ENCODE results near the gene RAB11FIP4. TPM values are rescaled to one million over a fixed set of nuclear protein-coding genes. Genes with fewer than 3 reads are reported as not detected.

RAB11FIP4 gene
- total RNA-seq, 1 experiment from 2014 or later = 2.0 TPM

- DNase-seq (ENCODE audit: low read depth) = no peak
Measured at GRCh38 chr17:31408586-31408985, 17.1 kb downstream of the RAB11FIP4 start.

- no peak for DNase-seq (ENCODE audit: low read depth)
Measured at GRCh38 chr17:31411707-31412285, 20.3 kb downstream of the RAB11FIP4 start.

GRCh38 chr17:31412511-31412910 lies 21.0 kb downstream of the RAB11FIP4 start:
- DNase-seq (ENCODE audit: low read depth) = no peak

- DNase-seq (ENCODE audit: low read depth) = no peak
Measured at GRCh38 chr17:31413081-31413799, 21.8 kb downstream of the RAB11FIP4 start.

- peak; percentile 40 for DNase-seq (ENCODE audit: low read depth)
Measured at GRCh38 chr17:31413874-31414549, 22.5 kb downstream of the RAB11FIP4 start.

GRCh38 chr17:31414550-31414918 lies 23.1 kb downstream of the RAB11FIP4 start:
- DNase-seq (ENCODE audit: low read depth) = no peak

- no peak for DNase-seq (ENCODE audit: low read depth)
Measured at GRCh38 chr17:31415004-31415454, 23.6 kb downstream of the RAB11FIP4 start.

GRCh38 chr17:31415640-31416502 lies 24.4 kb downstream of the RAB11FIP4 start:
- DNase-seq (ENCODE audit: low read depth) = no peak

GRCh38 chr17:31416503-31416923 lies 25.0 kb downstream of the RAB11FIP4 start:
- DNase-seq (ENCODE audit: low read depth) = no peak

GRCh38 chr17:31417051-31417792 lies 25.7 kb downstream of the RAB11FIP4 start:
- DNase-seq (ENCODE audit: low read depth) = no peak

GRCh38 chr17:31418773-31419350 lies 27.4 kb downstream of the RAB11FIP4 start:
- DNase-seq (ENCODE audit: low read depth) = no peak

GRCh38 chr17:31422443-31422842 lies 31.0 kb downstream of the RAB11FIP4 start:
- no peak for DNase-seq (ENCODE audit: low read depth)

- DNase-seq (ENCODE audit: low read depth) = no peak
Measured at GRCh38 chr17:31424944-31425281, 33.4 kb downstream of the RAB11FIP4 start.

GRCh38 chr17:31425282-31426040 lies 34.0 kb downstream of the RAB11FIP4 start:
- DNase-seq (ENCODE audit: low read depth) = no peak

GRCh38 chr17:31427684-31428083 lies 36.2 kb downstream of the RAB11FIP4 start:
- no peak for DNase-seq (ENCODE audit: low read depth)

GRCh38 chr17:31428111-31428510 lies 36.6 kb downstream of the RAB11FIP4 start:
- DNase-seq (ENCODE audit: low read depth) = no peak

GRCh38 chr17:31428512-31428911 lies 37.0 kb downstream of the RAB11FIP4 start:
- no peak for DNase-seq (ENCODE audit: low read depth)

- DNase-seq (ENCODE audit: low read depth) = no peak
Measured at GRCh38 chr17:31431098-31431851, 39.8 kb downstream of the RAB11FIP4 start.

- peak; percentile 20 for DNase-seq (ENCODE audit: low read depth)
Measured at GRCh38 chr17:31431852-31432658, 40.6 kb downstream of the RAB11FIP4 start.
